ENCODE measurements around the gene RBPJ.
"Not testable (repeated sequence)": the region's sequence is repeated elsewhere in the genome, so short reads cannot be mapped to it uniquely, and the experiment has no call there.

RBPJ gene

DNA sequence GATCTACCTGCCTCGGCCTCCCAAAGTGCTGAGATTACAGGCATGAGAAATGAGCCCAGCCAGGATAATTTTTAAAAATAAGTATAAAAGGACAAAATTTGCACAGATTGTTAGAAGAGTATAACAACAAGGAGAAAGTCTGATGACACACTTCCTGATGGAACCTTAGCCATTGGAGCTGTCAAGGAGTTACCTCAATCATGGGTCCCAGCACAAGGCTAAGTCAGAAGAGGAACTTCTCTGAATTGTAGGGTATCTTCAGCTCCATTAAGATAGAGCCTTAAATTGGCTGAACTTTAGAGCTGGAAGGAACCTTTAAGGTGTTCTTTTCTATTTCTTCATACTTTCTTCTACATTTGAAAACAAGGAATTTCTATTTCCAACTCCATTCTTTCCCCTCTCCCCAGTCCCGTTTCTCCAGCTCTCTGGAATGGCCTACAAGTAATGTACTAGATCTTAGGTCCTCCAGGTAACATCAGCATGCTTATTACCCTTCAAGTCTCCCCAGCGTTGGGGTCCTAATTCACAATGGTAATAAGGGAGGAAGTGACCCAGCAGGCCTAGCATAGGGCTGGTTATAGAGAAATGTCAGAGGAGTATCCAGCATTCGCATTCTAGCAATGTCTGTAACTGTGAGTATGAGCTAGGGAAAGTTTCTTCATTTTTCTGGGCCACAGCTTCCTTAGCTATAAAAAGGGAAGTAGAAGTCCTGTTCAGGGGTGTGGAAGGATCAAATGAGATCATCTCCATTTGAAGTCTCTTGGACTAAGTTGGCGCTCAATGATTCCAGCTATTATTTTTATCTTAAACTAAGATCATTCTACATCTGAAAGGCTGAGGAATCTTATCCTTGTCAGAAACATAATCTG lies 18.5 kb upstream of the RBPJ start:
- no peak overlapping the region for H3K27ac ChIP-seq
- TF ChIP-seq, protein P1, sequence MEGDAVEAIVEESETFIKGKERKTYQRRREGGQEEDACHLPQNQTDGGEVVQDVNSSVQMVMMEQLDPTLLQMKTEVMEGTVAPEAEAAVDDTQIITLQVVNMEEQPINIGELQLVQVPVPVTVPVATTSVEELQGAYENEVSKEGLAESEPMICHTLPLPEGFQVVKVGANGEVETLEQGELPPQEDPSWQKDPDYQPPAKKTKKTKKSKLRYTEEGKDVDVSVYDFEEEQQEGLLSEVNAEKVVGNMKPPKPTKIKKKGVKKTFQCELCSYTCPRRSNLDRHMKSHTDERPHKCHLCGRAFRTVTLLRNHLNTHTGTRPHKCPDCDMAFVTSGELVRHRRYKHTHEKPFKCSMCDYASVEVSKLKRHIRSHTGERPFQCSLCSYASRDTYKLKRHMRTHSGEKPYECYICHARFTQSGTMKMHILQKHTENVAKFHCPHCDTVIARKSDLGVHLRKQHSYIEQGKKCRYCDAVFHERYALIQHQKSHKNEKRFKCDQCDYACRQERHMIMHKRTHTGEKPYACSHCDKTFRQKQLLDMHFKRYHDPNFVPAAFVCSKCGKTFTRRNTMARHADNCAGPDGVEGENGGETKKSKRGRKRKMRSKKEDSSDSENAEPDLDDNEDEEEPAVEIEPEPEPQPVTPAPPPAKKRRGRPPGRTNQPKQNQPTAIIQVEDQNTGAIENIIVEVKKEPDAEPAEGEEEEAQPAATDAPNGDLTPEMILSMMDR (conservative IDR thresholded peaks at IDR 0.05): no peak

DNA sequence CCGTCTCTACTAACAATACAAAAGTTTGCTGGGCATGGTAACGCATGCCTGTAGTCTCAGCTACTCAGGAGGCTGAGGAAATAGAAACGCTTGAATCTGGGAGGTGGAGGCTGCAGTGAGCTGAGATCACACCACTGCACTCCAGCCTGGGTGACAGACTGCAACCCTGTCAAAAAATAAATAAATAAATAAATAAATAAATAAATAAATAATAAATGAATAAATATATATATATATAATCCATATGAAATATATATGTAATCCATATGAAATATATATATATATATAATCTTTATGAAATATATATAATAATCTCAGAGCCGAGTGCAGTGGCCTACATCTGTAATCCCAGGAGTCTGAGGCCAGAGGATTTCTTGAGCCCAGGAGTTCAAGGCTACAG lies 17.8 kb upstream of the RBPJ start:
- TF ChIP-seq, protein P1 (conservative IDR thresholded peaks at IDR 0.05): no peak
- no peak overlapping the region for H3K27ac ChIP-seq

DNA sequence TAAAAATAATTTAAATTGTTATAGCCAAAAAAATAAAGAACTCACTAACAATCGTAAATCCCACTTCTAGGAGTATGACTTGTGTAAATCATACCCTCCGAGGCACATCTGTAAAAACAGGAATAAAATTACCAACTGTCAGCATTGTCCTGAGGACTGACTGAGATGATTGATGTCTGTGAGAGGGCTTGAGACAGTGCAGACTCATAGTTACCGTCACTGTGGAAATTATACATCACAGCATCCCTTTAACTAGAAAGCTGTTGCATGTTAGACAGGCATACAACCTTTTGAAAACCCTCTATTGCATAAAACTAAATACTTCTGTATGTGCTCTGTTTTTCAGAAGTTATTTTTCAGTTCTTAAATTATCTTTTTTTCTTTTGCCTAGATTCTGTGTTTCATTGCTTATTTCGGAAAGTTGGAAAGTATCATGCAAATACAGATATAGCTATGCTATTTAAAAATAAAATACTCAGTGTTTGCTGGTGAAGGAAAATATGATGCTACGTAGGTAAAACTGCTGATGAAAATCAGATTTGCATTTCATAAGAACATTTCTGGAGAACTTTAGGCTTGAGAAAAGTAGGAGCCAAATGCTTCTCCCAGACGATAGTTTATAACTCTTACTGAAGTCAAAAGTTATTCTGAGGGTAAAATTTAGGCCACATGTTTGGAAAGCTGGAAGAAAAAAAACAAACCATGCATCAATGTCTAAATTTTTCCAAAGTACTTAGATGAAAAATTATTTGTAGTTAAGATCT lies 13.6 kb upstream of the RBPJ start:
- TF ChIP-seq, protein P1 (conservative IDR thresholded peaks at IDR 0.05): no peak
- H3K27ac ChIP-seq: no peak overlapping the region

DNA sequence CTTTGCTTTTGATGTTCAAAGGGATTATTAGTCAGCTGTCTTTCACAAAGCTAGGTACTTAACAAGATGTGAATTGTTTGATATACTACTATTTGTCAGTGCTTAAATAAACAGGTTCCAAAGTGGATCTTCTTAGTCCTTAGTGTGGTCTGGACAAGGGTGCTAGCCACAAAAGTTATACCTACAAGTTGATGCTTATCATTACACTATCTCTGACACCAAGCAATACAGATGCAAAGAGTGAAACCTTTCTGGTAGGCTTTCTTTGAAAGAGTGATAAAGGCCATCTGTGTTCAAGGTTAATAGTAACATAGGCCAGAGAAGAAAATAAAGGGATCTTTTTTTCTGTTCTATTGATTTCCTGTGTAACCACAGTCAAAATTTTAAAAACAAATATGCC lies 12.2 kb upstream of the RBPJ start:
- no peak overlapping the region for H3K27ac ChIP-seq
- TF ChIP-seq, protein P1 (conservative IDR thresholded peaks at IDR 0.05): no peak

DNA sequence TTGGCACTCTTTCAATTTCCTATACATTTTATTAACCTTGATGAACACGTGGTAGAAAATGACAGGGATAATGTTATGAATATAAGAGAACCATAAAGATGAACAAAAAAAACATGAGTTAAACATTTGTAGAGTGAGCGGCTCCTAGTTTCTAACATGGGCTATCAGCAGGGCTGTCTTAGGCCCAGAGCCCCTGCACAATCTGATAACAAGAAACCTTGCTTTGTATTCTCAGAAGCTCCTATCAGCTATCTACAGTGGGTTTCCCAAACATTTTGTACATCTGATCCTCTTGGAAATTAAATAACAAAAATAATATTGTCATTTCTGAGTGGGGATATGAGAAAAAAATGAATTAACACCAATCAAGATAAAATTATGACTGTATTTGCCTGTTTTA lies 10.6 kb upstream of the RBPJ start:
- TF ChIP-seq, protein P1 (conservative IDR thresholded peaks at IDR 0.05): no peak
- no peak overlapping the region for H3K27ac ChIP-seq

DNA sequence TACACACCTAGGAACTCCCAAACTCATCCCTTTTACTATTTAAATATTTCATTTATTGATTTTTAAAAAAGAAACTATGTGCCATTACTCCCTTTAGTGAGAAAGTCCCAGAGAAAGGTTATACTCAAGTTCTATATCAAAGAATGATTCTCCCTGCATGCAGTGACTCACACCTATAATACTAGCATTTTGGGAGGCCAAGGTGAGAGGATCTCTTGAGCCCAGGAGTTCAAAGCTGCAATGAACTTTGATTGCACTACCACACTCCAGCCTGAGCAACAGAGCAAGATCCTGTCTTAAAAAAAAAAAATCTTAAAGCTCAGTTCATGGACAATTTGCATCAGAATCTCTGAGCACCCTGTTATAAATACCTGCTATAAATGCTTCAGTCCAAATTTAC lies 9.2 kb upstream of the RBPJ start:
- no peak overlapping the region for H3K27ac ChIP-seq
- TF ChIP-seq, protein P1 (conservative IDR thresholded peaks at IDR 0.05): no peak

DNA sequence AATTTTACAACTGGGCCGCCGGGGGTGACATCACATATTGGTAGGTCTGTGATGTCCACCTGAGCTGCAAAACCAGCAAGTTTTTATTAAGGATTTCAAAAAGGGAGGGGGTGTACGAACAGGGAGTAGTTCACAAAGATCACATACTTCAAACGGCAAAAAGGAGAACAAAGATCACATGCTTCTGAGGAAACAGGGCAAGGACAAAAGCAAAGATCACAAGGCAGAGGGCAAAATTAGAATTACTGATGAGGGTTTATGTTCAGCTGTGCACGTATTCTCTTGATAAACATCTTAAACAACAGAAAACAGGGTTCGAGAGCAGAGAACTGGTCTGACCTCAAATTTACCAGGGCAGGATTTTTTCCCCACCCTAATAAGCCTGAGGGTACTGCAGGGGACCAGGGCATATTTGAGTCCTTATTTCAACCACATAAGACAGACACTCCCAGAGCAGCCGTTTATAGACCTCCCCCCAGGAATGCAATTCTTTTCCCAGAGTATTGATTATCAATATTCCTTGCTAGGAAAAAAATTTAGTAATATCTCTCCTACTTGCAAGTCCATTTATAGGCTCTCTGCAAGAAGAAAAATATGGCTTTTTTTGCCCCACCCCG lies 5.4 kb upstream of the RBPJ start:
- H3K27ac ChIP-seq: not testable (repeated sequence)
